Activated CD4-positive, CD25-positive, alpha-beta regulatory T cell treated with anti-CD3 and anti-CD28 coated beads, Interleukin-2, amount 50 U/mL, for 24 hours (primary cell): Measurements from ENCODE around the gene IL1RL2.

Experiments used
- ATAC-seq, 2 donors: fragments of 150-1000 bp; cut with Tn5 transposase; one replicate each; pipeline ENCODE4 v1.10.0; 2021; ENCODE audit warnings: mild to moderate bottlenecking in 1 of 2, moderate library complexity in 1 of 2

IL1RL2 gene

DNA sequence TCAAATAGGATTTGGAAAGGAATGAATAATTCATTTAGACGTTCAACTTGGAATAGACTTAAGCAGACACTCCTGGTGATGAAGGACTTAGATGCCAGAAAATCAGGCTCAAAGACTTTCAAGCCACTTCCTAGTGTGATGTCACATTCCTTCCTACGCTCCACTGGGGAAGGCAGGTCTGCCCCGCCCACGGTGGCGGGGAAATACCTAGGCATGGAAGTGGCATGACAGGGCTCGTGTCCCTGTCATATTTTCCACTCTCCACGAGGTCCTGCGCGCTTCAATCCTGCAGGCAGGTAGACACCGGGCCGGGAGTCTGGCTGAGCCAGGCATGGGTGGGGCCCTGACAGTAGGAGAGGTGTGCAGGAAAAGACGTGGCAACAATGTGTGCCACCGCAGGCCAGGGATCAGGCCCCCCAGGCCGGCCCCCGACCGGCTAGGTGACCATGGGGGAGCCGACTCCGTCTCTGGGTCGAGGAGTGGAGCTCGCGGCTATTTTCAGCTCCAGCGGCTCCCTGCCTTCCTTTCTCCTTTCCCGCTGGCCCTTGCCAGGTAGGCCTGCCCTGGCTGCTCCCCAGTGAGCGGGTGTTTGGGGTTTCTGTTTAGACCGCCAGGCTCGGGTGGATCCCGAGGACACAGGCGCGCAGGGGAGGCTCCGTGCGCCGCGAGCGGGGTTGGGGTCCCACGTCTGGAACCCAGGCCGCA lies at the start of gene IL1RL2:
Gene IL1RL2 (plus strand): TSS at position 233 of the 705 bp plus-strand sequence. CDS start 845 bp downstream, outside the sequence.
- peak in 1 of 2 donors; percentile 10 for ATAC-seq

DNA sequence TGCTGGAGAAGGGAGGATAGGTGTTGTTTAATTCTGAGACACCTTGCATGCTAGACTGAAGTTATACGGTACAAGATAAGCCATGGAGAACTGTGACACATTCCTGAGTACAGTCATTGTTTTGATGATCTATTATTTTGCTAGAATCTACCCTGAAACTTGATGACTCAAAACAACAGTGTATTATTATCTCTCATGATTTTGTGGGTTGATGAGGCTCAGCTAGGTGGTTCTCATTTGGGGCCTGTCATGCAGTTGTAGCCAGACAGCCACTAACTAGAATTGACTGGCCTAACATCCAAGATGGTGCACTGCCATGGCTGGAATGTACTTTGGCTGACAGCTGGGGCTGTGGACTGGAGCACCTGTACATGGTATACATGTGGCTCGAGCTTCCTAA lies 49.7 kb upstream of the IL1RL2 start:
- ATAC-seq, result peak; percentile 88 to 91

DNA sequence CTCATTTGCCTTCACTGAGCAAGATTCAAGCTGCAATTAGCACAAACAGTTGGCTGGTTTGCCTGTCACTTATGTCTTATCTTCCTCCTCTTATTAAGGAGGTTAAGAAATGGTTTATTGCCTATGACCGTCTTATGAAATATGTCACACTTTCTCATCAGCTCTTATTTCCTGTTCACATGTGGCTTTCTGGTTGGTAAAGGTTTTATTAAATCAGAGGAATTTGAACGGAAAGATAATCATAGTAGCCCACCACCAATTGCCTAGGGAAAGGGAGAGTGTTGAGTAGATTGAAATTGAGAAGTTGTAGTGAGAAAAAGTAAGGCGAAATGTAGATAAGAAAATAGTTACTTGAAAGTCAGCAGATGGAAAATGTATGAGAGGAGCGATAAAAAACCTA lies 48.5 kb upstream of the IL1RL2 start:
- peak; percentile 13 to 21 for ATAC-seq

DNA sequence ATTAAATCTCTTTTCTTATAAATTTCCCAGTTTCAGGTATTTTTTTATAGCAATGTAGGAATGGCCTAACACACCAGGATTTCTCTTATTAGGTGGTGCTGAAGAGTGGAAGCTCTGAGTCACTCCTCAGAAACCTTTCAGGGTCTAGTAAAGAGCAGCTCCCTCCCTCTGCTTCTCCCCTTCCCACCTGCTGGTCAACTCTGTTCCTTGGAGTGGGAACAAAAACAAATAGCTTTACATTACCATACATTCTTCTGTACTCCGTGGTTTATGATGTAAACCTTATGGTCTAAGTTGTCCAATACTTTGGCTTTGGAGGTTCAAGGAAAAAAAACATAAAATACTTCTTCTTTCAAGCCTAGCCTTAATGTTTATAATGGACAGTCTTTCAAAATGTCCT lies 47.0 kb upstream of the IL1RL2 start:
- no peak for ATAC-seq

DNA sequence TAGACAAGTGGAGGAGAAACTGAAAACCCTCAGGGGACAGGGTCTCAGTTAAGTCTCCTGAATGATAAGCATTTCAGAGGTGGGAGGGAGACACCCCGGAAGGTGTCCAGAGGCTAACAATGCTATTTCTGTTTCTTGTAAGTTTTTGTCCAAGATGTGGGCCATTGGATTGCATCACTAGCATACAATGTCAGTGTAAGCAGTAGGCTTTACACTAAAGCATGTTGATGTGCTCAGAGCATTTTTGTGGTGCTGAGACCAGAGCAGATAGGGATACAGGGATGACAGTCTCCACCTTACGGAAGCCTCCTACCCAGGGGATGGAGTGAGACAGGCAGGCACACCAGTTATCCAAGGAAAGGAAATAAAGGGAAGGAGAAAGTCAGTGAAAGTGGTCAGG lies 46.4 kb upstream of the IL1RL2 start:
- ATAC-seq, result no peak

DNA sequence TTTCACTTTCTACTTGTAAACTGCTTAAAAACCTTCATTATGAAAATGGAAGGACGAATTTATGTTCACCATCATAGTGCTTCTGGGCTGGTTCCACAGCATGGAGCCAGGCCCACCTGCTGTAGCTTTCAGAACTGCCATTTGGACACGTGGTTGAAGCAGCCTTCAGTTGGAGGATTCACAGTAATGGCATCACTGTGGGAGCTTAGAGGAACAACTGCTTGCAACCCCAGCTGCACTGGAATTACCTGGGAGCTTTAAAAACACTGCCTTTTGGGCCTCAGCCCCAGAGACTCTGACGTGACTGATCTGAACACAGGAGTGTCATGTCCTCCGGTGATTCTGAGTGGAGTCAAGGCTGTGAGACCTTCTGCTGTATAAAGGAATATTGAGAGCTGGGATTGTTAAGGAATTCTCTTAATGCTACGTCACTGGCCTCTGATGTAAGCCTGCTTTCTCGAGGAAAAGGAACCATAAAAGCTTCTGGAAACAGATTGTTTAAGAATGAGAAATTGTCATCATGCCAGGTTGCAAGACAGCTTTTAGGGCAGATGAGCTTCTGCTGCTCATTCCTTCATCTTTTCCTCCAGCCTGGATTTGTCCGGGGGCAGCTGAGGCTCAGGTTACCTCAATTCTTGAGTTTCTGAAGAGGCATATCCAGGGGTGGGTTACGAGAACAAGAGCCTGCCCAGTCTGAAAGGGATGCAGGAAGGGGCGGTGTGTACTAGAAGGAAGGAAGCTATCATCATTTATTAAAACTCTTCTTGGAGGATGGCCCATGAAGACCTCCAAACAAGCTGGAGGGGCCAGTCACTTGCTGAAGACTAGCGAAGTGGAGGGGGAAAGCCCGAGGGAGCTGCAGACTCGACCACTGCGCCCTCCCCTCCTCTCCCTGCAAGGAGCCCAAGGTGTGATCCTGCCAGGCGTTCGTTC lies 45.5 kb upstream of the IL1RL2 start:
- no peak for ATAC-seq

DNA sequence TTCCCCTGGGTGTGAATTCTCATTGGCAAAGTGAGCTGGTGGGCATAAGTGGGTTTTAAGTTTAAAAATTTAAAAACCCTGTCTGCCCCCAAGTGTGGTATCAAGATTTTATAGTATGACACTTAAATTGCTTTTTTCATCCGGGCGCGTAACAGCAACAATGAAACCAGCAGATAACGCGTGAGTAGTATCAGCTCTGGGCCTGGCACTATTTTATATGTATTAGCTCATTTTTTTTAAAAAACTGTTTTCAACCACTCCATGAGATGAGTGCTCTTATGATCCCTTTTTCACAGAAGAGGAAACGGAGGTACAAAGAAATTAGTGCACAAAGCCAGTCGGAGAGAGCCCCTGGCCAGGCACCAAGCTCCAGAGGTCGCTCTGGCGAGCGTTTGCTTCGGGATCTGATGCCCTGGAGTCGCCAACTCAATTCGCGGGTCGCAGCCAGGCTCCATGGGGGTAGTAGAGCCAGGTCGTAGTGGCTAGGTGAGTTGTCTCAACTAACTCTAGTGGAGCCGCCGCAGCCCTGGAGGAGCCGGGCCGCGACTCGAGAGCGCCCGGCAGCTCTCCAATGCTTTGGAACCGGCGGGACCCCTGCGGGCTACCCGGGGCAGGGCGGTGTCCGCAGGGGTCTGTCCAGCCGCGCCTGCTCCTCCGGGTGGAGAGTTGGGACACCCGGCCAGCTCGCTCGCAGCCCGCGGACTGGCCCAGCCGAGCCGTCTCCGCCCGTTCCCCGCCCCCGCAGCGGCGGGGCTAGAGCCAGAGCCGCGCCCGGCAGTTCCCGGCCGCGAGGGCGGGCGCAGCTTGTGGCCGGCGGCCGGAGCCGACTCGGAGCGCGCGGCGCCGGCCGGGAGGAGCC lies 44.6 kb upstream of the IL1RL2 start, which contains the start of gene IL1R1:
Gene IL1R1 (plus strand): TSS at position 777 of the 859 bp plus-strand sequence. CDS start 14,979 bp downstream, outside the sequence.
- peak; percentile 20 to 28 for ATAC-seq

DNA sequence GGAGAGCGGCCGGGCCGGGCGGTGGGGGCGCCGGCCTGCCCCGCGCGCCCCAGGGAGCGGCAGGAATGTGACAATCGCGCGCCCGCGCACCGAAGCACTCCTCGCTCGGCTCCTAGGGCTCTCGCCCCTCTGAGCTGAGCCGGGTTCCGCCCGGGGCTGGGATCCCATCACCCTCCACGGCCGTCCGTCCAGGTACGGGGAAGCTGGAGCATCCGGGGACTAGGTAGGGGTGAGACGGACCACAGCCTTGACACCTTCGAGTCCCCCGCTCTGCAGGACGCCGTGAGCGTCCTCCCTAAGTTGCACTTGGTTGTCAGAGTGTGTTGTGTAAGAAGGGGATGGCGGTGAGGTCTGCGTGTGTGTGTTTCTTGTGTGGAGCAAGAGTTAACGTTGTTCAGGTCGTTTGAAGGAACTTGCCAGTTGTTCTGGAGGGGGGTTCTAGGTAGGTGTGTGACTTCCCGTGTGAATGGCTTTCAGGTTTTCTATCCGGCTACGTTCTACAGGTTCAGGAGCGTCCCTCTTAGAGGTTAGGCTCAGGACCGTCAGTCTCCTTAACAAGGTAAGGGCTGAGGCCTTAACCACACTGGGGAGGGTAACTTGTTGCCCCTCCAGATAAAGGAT lies 43.9 kb upstream of the IL1RL2 start:
- ATAC-seq, result peak; percentile 10 to 17

DNA sequence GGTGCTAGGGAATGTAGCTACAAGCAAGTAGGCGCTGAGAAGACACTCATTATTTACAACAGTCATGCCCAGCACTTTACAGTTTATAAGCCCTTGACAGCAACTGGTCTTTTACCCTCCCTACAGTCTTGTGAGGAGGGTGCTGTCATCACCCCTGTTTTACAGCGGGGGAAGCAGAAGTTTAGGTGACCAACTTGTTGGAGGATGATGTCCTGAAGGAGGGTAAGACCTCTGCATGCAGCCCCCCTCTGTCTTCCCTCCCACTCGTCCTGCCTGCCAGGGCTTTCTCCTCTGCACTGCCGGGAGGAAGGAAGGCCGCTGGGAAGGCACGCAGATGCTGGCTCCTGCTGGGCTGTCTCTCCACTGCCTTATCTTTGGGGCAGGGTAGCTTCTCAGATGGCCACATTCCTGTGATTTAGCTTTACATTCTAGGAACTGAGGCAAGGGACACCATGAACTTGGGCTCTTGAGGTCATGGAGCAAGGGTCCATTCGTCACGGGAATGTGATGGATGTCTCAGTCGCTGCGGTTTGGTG lies 43.3 kb upstream of the IL1RL2 start:
- ATAC-seq, result peak in 1 of 2 donors; percentile 6

DNA sequence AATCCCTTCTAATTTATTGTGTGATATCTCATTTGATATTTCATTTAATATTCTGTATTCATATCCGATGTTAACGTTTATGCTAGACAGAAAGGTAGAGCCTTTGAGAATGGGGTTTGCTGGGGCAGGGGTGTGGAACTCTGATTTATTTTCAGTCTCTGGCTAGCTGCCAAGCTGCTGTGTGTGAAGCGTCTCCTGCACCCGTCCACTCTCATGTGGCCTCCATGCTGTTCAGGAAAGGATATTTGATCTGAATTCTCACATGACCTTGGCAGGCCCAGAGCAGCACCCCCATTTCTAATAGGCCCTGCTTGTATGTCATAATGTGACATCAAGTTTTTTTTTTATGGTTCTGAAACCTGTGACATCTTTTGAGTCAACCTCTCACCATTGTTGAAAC lies 42.7 kb upstream of the IL1RL2 start:
- peak in 1 of 2 donors; percentile 6 for ATAC-seq

DNA sequence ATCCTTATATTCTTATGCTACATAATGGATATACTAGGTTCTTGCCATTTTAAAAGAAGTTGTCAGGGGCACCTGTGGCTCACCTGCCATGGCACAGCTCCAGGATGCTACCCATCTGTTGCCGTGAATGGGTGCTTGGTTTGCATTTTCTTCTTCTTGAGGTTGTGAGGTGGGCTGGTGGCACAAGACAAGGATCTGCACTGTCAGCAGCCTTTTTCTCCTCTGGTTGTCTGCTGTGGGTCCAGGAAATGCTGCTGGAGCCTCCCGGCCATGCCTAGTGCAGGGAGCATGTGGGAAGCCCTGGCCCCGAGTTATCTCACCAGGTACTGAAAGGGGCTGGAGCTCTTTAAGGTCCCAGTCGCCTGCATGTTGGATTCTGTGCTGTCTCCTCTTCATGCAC lies 41.7 kb upstream of the IL1RL2 start:
- no peak for ATAC-seq

DNA sequence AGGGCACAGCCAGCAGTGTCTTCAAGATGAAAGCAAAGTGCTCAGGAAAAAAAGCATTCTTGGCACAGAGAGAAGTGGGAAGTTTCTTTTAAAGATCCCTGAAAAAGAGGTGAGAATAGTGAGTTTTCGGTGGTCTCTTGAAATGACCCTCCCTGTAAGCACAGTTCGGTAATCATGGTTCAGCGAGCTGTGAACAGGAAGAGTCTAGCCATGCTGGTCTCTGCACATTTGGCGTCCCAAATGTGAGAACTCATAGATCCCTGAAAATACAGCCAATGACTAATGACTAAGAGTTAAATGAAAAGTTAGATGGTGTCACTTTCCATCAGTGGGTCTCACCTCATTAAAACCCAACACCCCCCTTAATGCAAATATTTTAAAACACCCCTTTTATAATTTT lies 40.9 kb upstream of the IL1RL2 start:
- no peak for ATAC-seq

DNA sequence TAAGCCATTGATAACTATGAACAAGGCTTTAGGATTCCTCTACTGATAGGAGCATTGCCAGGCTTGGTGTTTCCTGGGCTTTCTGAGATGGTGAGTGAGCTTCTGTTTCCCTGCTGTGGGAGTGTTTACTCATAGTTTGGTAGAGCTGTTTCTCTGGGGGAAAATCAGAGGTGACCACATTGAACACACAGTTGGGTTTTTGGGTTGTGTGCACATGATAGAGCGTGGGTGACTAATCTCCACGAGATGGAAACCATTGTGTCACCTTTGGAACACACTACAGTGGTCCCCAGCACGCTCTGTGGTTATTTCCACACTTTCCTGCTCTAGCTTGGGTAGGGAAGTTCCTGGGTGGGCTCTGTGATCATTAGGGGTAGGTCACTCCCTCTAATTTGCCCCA lies 38.9 kb upstream of the IL1RL2 start:
- peak; percentile 83 to 87 for ATAC-seq

DNA sequence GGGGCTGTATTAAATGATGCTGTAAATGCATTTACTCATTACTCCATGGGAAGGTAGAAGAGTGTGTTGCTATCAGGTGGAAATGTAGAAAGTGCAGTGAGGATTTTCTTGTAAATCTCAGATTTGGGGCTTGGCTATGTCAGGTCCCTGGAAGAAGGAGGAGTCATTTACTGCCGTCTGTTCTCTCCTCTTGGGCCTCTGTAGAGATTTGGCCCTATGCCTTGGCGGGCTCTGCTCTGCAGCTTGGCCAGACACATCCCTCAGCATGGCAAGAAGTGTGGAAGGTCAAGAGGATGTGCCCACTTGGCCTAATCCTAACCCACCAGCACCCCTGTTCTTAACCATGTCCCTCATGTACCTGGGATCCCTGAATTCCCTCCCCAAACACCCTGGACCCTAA lies 37.6 kb upstream of the IL1RL2 start:
- no peak for ATAC-seq

DNA sequence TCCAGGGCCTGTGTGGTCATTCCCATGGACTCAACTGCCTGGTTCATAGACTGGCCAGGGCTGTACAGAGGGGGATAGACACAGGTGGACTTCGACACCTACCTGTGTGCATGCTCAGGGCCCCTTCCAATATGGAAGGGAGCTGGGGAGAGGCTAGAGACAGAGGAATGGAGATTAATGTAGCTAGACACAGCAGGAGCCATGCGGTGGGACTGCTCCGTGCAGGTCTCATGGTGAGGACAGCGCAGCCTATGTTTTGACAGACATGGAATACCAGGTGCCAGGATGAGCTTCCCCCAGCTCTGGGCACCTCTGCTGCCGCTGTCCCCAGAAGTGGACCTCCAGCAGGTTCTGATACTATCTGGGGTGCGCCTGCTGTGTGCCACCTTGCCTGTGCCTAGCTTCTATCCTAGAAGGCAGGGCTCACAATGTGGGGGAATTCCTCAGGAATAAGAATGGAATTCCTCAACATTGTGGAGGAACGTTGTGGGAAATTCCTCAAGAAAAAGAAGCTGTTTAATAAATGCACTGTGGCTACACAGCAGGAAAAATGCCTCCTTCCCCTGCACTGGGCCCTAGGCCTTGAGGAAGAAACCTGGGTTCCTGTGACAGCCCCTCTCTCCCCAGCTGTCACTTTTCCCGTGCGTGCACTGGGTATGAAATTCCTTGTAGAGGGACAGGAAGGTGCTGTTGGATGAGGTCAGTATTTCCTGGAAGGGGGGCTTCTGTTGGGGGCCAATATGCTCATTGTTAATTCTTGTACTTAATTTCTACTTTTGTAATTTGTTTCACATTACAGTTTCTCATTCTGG lies 37.0 kb upstream of the IL1RL2 start:
- no peak for ATAC-seq

DNA sequence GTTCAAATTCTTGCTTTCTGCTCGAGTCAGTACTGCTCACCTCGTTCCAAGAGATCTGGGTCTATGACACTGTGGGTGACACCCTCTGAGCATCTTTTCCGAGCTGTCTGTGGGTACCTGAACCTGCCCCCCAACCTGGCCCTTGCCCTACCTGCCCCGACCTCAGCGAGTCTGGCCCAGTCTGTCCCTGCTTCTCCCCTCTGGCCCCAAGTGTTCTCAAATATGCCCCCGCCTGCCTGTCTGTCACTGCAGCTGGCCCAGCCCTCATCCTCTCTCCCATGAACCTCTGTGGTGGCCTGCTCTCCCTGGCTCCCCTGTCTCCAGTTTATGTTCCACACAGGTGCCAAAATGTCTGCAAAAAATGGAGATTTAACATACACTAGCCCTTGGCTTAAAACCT lies 32.5 kb upstream of the IL1RL2 start:
- no peak for ATAC-seq

DNA sequence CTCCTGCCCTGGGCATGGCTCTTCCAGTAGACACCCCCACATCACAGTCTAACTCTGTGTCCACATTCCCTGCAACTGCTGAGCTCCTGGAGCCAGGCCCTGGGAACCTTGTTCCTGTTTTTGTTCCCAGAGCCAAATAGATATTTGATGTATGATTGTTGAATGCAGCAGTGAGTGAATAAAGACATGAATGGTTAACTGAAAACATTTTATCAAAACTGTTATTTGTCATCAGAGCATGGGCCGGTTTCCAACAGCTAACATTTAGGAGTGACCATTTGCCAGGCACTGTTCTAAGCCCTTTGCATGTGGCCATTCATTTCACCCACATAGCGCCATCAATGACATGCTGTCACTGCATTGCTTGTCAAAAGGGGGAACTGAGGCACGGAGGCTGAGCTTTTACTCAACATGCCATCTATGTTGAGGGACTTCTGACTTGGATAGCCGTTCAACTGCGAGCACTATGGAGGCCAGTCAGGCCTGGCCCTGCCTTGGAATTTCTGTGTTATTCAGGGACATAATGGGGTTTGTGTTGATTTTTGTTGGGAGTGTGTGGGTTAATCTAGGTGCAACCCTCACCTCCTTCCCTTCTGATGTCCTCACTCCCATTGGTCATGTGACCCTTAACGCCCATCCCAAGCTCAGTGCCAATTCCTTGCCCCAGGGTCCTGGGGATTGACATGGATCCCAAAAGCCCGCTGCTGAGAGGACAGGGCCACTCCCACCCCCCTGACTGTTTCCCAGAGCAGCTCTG lies 31.7 kb upstream of the IL1RL2 start:
- ATAC-seq, result no peak

DNA sequence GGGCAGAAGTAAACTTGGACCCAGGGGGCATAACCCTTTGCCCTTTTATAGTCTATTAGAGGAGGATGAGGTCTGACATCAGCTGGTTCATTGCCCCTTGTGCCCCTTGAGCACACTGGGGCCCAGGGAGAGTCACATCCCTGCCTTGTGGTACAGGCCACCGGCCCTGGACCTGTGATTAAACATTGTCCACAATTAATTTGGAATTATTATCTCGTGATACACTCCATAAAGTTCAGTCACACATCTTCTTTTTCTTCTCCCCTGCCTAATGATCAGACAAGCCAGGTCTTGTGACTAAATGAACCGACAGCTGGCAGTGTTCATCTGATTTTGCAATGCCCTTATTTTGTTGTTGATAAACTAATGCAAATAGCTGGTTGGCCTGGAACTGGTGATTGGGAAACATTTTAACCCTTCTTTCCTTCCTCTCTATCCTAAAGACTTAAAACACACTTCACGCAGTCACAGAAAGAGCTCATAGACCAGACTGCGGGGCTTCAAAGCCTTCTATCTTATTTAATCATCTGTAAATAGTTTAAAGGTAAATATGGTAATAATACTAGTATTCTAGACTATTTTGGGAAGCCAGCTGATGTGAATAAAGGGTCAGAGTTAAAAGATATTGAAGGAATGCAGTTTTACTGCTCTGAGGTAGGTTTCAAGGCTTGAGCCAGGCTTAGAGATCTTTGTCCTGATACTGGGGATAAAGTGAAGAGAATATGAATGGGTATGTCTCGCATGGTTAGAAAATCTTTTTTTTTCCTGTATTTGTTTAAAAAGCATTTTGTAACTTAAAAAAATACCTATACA lies 30.9 kb upstream of the IL1RL2 start:
- ATAC-seq, result no peak

DNA sequence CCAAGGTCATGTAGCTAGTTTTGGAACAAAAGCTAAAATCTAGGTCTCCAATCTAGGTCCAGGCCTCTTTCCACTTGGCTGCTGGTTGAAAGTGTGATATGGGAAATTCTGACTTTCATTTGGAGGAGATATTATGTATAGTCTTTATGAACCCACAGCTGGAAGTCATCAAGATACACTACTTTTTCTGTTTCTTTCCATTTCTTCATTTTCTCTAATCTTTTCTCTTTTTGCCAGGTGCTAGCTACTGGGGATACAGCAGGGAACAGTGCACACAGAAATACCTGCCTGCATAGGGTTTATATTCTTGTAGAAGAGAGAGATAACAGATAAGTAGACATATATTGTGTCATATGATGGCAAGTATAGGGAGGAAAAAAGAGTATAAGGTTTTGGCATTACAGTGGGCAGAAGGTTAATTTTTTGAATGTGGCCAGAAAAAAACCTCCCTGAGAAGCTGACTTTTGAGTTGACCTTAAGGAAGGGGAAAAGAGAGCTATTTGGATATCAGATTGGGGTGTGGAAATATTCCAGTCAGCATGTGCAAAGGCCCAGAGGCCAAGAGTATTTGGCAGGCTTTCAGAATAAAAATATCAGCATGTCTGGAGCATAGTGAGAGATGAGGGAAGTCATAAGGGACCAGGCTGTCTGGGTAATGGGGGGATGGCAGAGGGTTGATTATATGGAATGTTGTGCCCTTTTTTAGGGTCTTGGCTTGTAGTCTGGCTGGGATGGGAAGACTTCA lies 28.6 kb upstream of the IL1RL2 start:
- ATAC-seq, result no peak
